GM10248 (cell line): ENCODE measurements around the gene BNIP3.

Source experiments
- CTCF ChIA-PET: fragments of 300-600 bp; sonication (Branson Sonifier 250); formaldehyde crosslinking; extraction: SDS; loops from one replicate; lab custom pipeline; 2021; ENCODE audit warnings: antibody characterized with exemption; lab: Yijun Ruan, JAX
- POLR2A ChIA-PET: fragments of 350-650 bp; sonication (Branson Sonifier 250); formaldehyde crosslinking; extraction: SDS; loops from one replicate; lab custom pipeline; 2020; ENCODE audit warnings: antibody characterized with exemption; lab: Yijun Ruan, JAX
- DNase-seq: peaks from one replicate; pipeline ENCODE4 v3.0.0; 2012; ENCODE audit errors: extremely low spot score
- TF ChIP-seq, protein P1 (sequence below): IDR thresholded peaks from 2 replicates; pipeline ENCODE4 v1.5.1; 2012; ENCODE audit warnings: mild to moderate bottlenecking, low read depth; ENCODE audit errors: extremely low read depth, missing control alignments, control extremely low read depth

BNIP3 gene

DNA sequence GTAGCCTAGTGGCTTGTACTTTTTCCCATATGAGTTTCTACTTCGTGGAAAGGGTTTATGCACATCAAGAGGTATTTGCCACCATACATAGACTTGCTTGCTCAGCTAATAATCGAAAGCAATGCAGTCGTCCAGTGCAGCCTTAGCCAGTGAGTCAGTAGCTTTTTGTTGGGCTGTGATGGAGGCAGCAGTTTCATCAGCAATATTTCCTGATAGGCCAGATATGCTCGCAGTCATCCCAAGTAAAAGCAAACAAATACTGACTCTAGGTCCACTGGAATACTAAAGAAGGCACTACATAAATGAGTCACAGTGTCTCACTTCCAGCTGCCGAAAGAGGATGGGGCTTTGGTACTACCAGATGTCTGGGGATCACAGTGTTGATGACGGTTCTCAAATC is 2.1 kb upstream of the BNIP3 start:
- ChIA-PET POLR2A (no interaction called here), CTCF (no interaction called here)
- TF ChIP-seq, protein P1, sequence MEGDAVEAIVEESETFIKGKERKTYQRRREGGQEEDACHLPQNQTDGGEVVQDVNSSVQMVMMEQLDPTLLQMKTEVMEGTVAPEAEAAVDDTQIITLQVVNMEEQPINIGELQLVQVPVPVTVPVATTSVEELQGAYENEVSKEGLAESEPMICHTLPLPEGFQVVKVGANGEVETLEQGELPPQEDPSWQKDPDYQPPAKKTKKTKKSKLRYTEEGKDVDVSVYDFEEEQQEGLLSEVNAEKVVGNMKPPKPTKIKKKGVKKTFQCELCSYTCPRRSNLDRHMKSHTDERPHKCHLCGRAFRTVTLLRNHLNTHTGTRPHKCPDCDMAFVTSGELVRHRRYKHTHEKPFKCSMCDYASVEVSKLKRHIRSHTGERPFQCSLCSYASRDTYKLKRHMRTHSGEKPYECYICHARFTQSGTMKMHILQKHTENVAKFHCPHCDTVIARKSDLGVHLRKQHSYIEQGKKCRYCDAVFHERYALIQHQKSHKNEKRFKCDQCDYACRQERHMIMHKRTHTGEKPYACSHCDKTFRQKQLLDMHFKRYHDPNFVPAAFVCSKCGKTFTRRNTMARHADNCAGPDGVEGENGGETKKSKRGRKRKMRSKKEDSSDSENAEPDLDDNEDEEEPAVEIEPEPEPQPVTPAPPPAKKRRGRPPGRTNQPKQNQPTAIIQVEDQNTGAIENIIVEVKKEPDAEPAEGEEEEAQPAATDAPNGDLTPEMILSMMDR, result no peak
- no peak for DNase-seq

DNA sequence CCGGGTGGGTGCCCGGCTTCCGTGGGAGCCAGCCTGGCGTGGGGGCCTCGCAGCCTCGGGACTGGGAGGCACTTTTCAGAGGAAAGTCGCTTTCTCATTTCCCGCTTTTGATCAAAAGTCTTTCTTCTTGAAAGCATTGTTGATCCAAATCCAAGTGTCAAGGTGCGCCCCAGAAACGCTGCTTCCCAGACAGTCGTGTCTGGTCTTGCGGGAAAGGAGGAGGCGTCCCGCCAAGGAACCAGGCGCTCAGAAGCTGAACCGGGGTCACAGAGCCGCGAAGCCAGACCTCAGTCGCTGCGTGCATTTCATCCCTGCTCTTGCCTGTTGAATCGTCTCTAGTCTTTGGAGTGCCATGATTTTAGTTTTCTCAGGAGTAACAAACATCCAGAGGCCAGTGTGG is 1.1 kb upstream of the BNIP3 start:
- CTCF ChIA-PET, result no interaction called here
- TF ChIP-seq, protein P1, result no peak
- no peak for DNase-seq
- POLR2A ChIA-PET, result no interaction called here

DNA sequence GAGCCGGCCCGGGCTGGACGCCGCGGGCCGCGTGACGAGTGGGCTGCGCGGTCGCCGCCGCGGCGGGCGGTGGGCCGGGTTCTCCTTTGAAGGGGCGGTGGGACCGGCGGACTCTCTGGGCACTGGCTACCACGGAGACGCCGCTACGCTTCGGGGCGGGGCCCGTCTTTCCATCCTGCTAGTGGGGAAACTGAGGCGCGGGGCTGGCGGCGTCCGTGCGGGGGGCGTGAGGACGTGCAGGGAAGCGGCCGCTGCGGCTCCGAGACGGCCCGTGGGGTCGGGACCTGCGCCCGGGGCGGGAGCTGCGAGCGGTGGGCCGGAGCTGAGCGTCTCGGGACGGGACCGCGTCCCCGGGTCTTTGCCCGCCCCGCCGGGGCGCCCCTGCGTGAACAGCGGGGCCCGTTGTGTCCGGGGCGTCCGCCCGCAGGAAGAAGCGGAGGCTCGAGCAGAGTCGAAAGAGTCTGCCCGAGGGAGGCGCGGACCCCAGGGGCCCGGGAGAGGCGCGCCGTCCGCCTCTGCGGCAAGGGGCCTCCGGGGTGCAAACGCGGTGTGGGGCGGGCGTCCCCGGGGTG is 548 bp upstream of the BNIP3 start:
- CTCF ChIA-PET, result interaction anchor here (2.3 to 2.8 kb wide), 2 partner anchors 38 to 83 kb away, joined by 7 to 11 read pairs; no protein-coding TSS in a partner anchor
- POLR2A ChIA-PET, result interaction anchor here (0.6 kb wide), 1 partner anchor 51 kb away, joined by 4 read pairs; no protein-coding TSS in a partner anchor
- peak; percentile 53 for DNase-seq
- TF ChIP-seq, protein P1, result no peak

DNA sequence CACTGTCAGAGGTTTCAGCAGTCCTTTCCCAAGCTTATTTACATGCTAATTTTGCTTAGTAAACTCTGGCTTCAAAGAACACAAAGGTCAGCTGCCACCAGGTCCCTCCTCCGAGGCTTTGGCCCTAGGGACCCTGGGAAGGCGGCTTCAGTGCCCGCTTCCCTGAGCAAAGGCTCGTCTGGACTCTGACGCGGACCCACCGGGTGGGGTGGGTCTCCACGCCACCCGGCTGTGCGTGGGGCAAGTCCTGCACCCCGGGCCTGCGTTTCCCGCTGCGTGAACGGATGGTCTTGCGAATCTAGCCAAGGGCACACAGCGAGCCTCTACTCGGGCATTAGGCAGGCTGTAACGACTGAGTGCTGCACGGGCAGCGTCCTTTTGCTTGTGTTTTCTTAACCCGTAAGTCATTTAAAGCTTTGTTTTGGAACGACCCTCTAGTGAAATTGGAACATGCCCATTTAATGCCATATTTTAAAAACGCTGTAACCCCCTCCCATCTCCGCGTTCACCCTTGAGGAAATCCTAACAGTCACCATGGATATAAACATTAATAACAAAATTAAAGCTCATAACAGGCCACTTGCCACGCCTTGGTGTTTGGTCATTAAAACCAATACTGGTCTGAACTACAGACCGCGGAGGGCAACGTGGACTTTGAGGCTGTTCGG is 828 bp downstream of the BNIP3 start:
- POLR2A ChIA-PET, result no interaction called here
- TF ChIP-seq, protein P1, result no peak
- CTCF ChIA-PET, result interaction anchor here (0.7 to 2.8 kb wide), 4 partner anchors 36 to 95 kb away, joined by 3 to 11 read pairs (median 5); no protein-coding TSS in a partner anchor
- no peak for DNase-seq

DNA sequence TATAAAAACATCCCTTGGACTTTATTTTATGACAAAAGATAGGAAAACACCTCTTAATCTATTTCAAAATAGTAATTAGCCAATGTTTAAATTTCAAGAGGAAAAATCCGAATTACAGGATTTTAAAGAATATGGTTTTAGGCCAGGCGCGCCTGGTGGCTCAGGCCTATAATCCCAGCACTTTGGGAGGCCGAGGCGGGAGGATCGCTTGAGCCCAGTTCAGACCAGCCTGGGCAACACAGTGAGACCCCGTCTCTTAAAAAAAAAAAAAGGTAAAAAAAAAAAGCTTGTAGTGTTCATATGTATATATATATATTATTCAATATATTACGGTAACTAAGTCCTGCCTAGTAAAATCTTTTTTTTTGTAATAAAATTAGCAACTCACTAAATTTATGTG is 1.4 kb downstream of the BNIP3 start:
- TF ChIP-seq, protein P1, result no peak
- POLR2A ChIA-PET, result no interaction called here
- CTCF ChIA-PET, result interaction anchor here (1.0 to 2.8 kb wide), 3 partner anchors 36 to 95 kb away, joined by 3 to 11 read pairs (median 7); no protein-coding TSS in a partner anchor
- DNase-seq, result no peak

DNA sequence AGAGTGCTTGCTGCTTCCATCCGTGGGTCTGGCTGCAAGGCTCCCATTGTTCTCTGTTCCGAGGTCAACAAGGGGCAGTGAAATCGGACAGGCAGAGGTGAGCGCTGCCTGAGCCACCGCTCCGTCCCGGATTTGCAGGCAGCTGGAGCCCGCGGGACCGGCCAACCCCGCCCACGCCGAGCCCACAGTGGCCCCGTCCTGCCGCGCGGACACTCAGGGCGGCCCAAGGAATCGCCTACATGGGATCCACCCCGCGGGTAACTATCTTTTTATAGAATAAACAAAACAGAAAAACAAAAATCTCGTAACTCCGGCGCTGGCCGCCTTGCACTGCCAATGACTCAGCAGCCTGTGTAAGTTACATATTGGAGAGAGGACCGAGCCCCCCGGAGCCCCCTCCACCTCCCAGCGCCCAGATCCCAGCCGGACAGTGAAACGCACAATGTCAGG is 1.9 kb downstream of the BNIP3 start:
- POLR2A ChIA-PET, result no interaction called here
- TF ChIP-seq, protein P1, result no peak
- CTCF ChIA-PET, result interaction anchor here (1.0 to 2.8 kb wide), 2 partner anchors 35 to 94 kb away, joined by 3 to 11 read pairs; no protein-coding TSS in a partner anchor
- DNase-seq, result no peak
